ENCODE measurements around the gene MGAT4A. TPM values are rescaled to one million over a fixed set of nuclear protein-coding genes. Genes with fewer than 3 reads are reported as not detected.
A peak's percentile ranks its signal among the peaks of the same experiment; 100 is the strongest.

Gene MGAT4A
- total and polyA plus RNA-seq, 9 donors: 3.9 to 14.7 (median 12.6) TPM

- 84 to 86% (median 84%) methylated on average over 3 of the region's 3 CpGs for WGBS, 3 donors
- no peaks in the 10 kb centered on the region for H3K9me3 ChIP-seq
- no peak for DNase-seq
- H3K4me1 ChIP-seq (ENCODE audit: insufficient read depth): no peaks in the 10 kb centered on the region
- intact Hi-C loops (cut with DNase I): loop anchor here in 2 of 4 donors (5.0 kb wide), 2 partner anchors 177 to 182 kb away; no protein-coding TSS in a partner anchor
- H3K36me3 ChIP-seq: no peaks in the 10 kb centered on the region
- H3K4me3 ChIP-seq: no peak overlapping the region
- no peaks in the 10 kb centered on the region for H3K27me3 ChIP-seq
- TF ChIP-seq EP300 (IDR thresholded peaks at IDR 0.05) (no peak), CTCF (IDR thresholded peaks at IDR 0.05) (no peak), POLR2A (IDR thresholded peaks at IDR 0.05) (no peak)
- no peak overlapping the region for H3K27ac ChIP-seq
Observed at GRCh38 chr2:98654699-98655495, 76.0 kb downstream of the MGAT4A start.

GRCh38 chr2:98650998-98651397, 79.9 kb downstream of the MGAT4A start:
- H3K36me3 ChIP-seq: no peaks in the 10 kb centered on the region
- H3K27ac ChIP-seq: no peak overlapping the region
- TF ChIP-seq EP300 (IDR thresholded peaks at IDR 0.05): no peak
- no peak for TF ChIP-seq POLR2A (IDR thresholded peaks at IDR 0.05)
- no peak for TF ChIP-seq CTCF (IDR thresholded peaks at IDR 0.05)
- H3K4me3 ChIP-seq: no peak overlapping the region
- no peaks in the 10 kb centered on the region for H3K9me3 ChIP-seq
- intact Hi-C loops (cut with DNase I): loop anchor here in 1 of 4 donors (5.0 kb wide), 1 partner anchor 186 kb away; no protein-coding TSS in a partner anchor
- H3K4me1 ChIP-seq (ENCODE audit: insufficient read depth): no peaks in the 10 kb centered on the region
- H3K27me3 ChIP-seq: no peaks in the 10 kb centered on the region
- DNase-seq: no peak
- WGBS, 3 donors: 82 to 93% (median 84%) methylated on average over 1 of the region's 1 CpG

GRCh38 chr2:98649992-98650375, 80.9 kb downstream of the MGAT4A start:
- H3K36me3 ChIP-seq: no peaks in the 10 kb centered on the region
- H3K9me3 ChIP-seq: no peaks in the 10 kb centered on the region
- DNase-seq: no peak
- intact Hi-C loops (cut with DNase I): loop anchor here (5.0 kb wide), 2 partner anchors 177 to 187 kb away; no protein-coding TSS in a partner anchor
- H3K4me3 ChIP-seq: no peak overlapping the region
- WGBS, 3 donors: 84 to 98% (median 92%) methylated on average over 1 of the region's 1 CpG
- TF ChIP-seq CTCF (IDR thresholded peaks at IDR 0.05) (no peak), EP300 (IDR thresholded peaks at IDR 0.05) (no peak), POLR2A (IDR thresholded peaks at IDR 0.05) (no peak)
- no peak overlapping the region for H3K27ac ChIP-seq
- H3K4me1 ChIP-seq (ENCODE audit: insufficient read depth): no peaks in the 10 kb centered on the region
- no peaks in the 10 kb centered on the region for H3K27me3 ChIP-seq

GRCh38 chr2:98649135-98649991, 81.6 kb downstream of the MGAT4A start:
- H3K36me3 ChIP-seq: no peaks in the 10 kb centered on the region
- intact Hi-C loops (cut with DNase I): loop anchor here in 3 of 4 donors (5.0 kb wide), 2 partner anchors 178 to 188 kb away; no protein-coding TSS in a partner anchor
- 22 to 27% (median 24%) methylated on average over 4 of the region's 4 CpGs for WGBS, 3 donors

More at GRCh38 chr2:98649135-98649991, 81.6 kb downstream of the MGAT4A start:
- Histone ChIP-seq H3K4me3 (no peak overlapping the region), H3K4me1 (ENCODE audit: insufficient read depth) (no peaks in the 10 kb centered on the region), H3K27me3 (no peaks in the 10 kb centered on the region), H3K9me3 (no peaks in the 10 kb centered on the region), H3K27ac (no peak overlapping the region)
- DNase-seq: peak; percentile 39 to 77 (median 69)
- no peak for TF ChIP-seq EP300 (IDR thresholded peaks at IDR 0.05)
- peak; percentile 77 to 87 (median 84) for TF ChIP-seq CTCF (IDR thresholded peaks at IDR 0.05)
